K562 (cell line): ENCODE results near the gene ARAF. TPM values are rescaled to one million over a fixed set of nuclear protein-coding genes. Genes with fewer than 3 reads are reported as not detected.

Experiments
- EGR1 ChIP-seq: fragments of 450-650 bp; conservative IDR thresholded peaks from 2 replicates; pipeline ENCODE4 v1.6.1; 2017; ENCODE audit warnings: mild to moderate bottlenecking
- EWSR1 ChIP-seq: fragments of 450-650 bp; IDR thresholded peaks from 2 replicates; pipeline ENCODE4 v1.6.1; 2018; ENCODE audit warnings: borderline replicate concordance, mild to moderate bottlenecking, low read depth, moderate library complexity; ENCODE audit not compliant: partially characterized antibody
- FOS ChIP-seq: IDR thresholded peaks from 3 replicates; pipeline ENCODE4 v1.6.1; 2011; ENCODE audit not compliant: insufficient read length; ENCODE audit errors: extremely low read depth
- FOXA3 ChIP-seq, 2 experiments: fragments of 450-650 bp in 1 of 2; sonication (generic) in 1 of 2; formaldehyde crosslinking; IDR thresholded peaks in 1 of 2; conservative IDR thresholded peaks in 1 of 2; 2 replicates each; pipeline versions ENCODE4 v1.4.0 to v1.8.0; 2020 to 2022; ENCODE audit warnings: mild to moderate bottlenecking in 2 of 2, missing genetic modification reagents in 1 of 2
- FOXK2 ChIP-seq, 2 experiments: fragments of 450-650 bp; IDR thresholded peaks in 1 of 2; conservative IDR thresholded peaks in 1 of 2; 2 replicates each; pipeline ENCODE4 v1.6.1; 2016; ENCODE audit warnings: low read depth in 2 of 2, mild to moderate bottlenecking in 1 of 2
- MAFF ChIP-seq: IDR thresholded peaks from 2 replicates; pipeline ENCODE4 v1.6.1; 2012; ENCODE audit warnings: low read length, improper control_type of control experiment
- RCOR1 ChIP-seq, 2 experiments: IDR thresholded peaks; 2 replicates each; pipeline ENCODE4 v1.6.1; 2012; ENCODE audit warnings: low read depth in 2 of 2, low read length in 2 of 2, borderline replicate concordance in 1 of 2, improper control_type of control experiment in 1 of 2
- SMARCC2 ChIP-seq: fragments of 450-650 bp; IDR thresholded peaks from 2 replicates; pipeline ENCODE4 v1.6.1; 2017; ENCODE audit warnings: antibody characterized with exemption, moderate library complexity, mild to moderate bottlenecking, low read depth
- THAP7 ChIP-seq: fragments of 250-450 bp; sonication (Bioruptor Pico); IDR thresholded peaks from 2 replicates; pipeline ENCODE4 v1.5.0; 2021
- THRAP3 ChIP-seq: fragments of 450-650 bp; IDR thresholded peaks from 2 replicates; pipeline ENCODE4 v1.6.1; 2016; ENCODE audit warnings: mild to moderate bottlenecking, inconsistent platforms, borderline replicate concordance
- YY1 ChIP-seq, 3 experiments: IDR thresholded peaks; 2 replicates each; pipeline ENCODE4 v1.6.1; 2011; ENCODE audit warnings: low read length in 2 of 3, mild to moderate bottlenecking in 2 of 3, moderate library complexity in 2 of 3, borderline replicate concordance in 1 of 3, control low read depth in 1 of 3, low read depth in 1 of 3; ENCODE audit not compliant: insufficient read depth in 3 of 3, insufficient replicate concordance in 2 of 3, control insufficient read depth in 1 of 3, insufficient read length in 1 of 3; ENCODE audit errors: extremely low read depth in 1 of 3
- ZBTB40 ChIP-seq, 2 experiments: fragments of 450-650 bp in 1 of 2; sonication (generic) in 1 of 2; formaldehyde crosslinking in 1 of 2; IDR thresholded peaks; 2 replicates each; pipeline versions ENCODE4 v1.7.1 to v1.9.0; 2016 to 2022; ENCODE audit warnings: inconsistent platforms in 1 of 2, mild to moderate bottlenecking in 1 of 2, missing genetic modification reagents in 1 of 2
- ZNF584 ChIP-seq: fragments of 200-800 bp; sonication (Bioruptor generic); IDR thresholded peaks from 2 replicates; pipeline ENCODE4 v1.6.1; 2016; ENCODE audit warnings: low read depth, mild to moderate bottlenecking, missing genetic modification characterization, missing compliant biosample characterization
- polyA plus RNA-seq, 8 experiments: library from polyadenylated mRNA; depleted of rRNA in 4 of 8; stranded (reverse) in 5 of 8; unstranded in 3 of 8; fragments of >200 nt; fragmentation: Nextera tagmentation in 2 of 8; fragmentation: Illumina TruSeq in 1 of 8; extraction: Ambion mirVana in 2 of 8; extraction: Trizol in 1 of 8; gene quantifications; 2 replicates each; pipeline versions ENCODE4 v1.2.1 to v1.2.3, GENCODE V29; 2011 to 2014; ENCODE audit warnings: inconsistent platforms in 1 of 8, missing spikeins in 1 of 8
- total RNA-seq, 7 experiments: library from RNA; depleted of rRNA in 6 of 7; stranded (reverse); fragments of >200 nt in 6 of 7; fragmentation: Illumina TruSeq in 2 of 7; extraction: Trizol in 2 of 7; gene quantifications; 2 replicates each; pipeline versions ENCODE4 v1.2.1 to v1.2.3, GENCODE V29; 2011 to 2021; ENCODE audit warnings: low replicate concordance in 1 of 7
- TF ChIP-seq, protein P1 (sequence below): fragments of 200-800 bp; sonication (Bioruptor generic); IDR thresholded peaks from 2 replicates; pipeline ENCODE4 v1.6.1; 2017; ENCODE audit warnings: missing genetic modification characterization, missing compliant biosample characterization

ARAF gene
- total and polyA plus RNA-seq, 9 of the 15 experiments (the other 6 are each of a cell fraction or from before 2014, with no cell fraction given): 5.5 to 70.0 (median 29.4) TPM

DNA sequence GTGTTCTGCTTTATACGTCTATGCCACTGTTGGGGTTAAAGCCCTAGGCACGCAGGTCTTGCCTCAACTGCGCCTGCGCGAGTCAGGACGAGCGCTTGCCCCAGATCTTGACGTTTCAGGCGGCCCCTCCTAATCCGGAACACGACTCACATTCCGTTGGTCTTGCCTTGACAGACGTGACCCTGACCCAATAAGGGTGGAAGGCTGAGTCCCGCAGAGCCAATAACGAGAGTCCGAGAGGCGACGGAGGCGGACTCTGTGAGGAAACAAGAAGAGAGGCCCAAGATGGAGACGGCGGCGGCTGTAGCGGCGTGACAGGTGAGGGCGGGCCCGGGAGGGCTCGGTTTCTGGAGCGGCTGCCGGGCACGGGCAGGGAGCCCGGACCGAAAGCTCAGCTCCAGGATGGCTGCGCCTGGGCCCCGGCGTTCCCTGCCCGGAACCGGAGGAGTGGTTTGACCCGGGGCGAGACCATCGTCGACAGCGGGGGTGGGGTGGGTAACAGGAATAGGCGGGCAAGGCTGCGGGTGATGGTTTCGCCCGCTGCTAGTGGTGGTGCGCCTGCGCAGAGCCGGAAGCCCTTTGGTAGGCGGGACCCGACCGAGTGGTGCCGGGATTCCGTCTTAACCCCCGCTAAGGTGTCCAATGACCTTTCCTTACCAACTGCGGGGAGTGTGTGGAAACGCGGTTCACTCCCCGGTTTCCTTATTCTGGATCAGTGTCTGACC, at the start of gene ARAF (continued):
- TF ChIP-seq ZBTB40 (IDR thresholded peaks at IDR 0.05): peak; percentile 61
- no peak for TF ChIP-seq ZBTB40 (CRISPR knock-in tag; IDR thresholded peaks at IDR 0.05)
- TF ChIP-seq MAFF: peak; percentile 37; the same call in 1 of the 2 replicates
- TF ChIP-seq SMARCC2: no peak
- peak; percentile 60 to 88 (median 85) for TF ChIP-seq YY1 (IDR thresholded peaks at IDR 0.05; ENCODE audit: borderline replicate concordance in 1 of 3, control insufficient read depth in 1 of 3, extremely low read depth in 1 of 3, insufficient read depth in 3 of 3, insufficient read length in 1 of 3, insufficient replicate concordance in 2 of 3, low read depth in 1 of 3, low read length in 2 of 3)
- no peak for TF ChIP-seq FOXA3 (CRISPR knock-in tag; conservative IDR thresholded peaks at IDR 0.05 in 1 of 2, IDR thresholded peaks at IDR 0.05 in 1 of 2)
- TF ChIP-seq, protein P1, sequence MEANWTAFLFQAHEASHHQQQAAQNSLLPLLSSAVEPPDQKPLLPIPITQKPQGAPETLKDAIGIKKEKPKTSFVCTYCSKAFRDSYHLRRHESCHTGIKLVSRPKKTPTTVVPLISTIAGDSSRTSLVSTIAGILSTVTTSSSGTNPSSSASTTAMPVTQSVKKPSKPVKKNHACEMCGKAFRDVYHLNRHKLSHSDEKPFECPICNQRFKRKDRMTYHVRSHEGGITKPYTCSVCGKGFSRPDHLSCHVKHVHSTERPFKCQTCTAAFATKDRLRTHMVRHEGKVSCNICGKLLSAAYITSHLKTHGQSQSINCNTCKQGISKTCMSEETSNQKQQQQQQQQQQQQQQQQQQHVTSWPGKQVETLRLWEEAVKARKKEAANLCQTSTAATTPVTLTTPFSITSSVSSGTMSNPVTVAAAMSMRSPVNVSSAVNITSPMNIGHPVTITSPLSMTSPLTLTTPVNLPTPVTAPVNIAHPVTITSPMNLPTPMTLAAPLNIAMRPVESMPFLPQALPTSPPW (CRISPR knock-in tag): peak; percentile 93
- no peak for TF ChIP-seq THAP7 (CRISPR knock-in tag)
- TF ChIP-seq FOS: peak; percentile 98
- no peak for TF ChIP-seq RCOR1 (IDR thresholded peaks at IDR 0.05; ENCODE audit: borderline replicate concordance in 1 of 2, low read depth in 2 of 2, low read length in 2 of 2)
- TF ChIP-seq EGR1: peak; percentile 55; the same call in 1 of the 2 replicates
- TF ChIP-seq ZNF584 (CRISPR knock-in tag): no peak
- peak; percentile 92 to 99 for TF ChIP-seq FOXK2 (conservative IDR thresholded peaks at IDR 0.05 in 1 of 2, IDR thresholded peaks at IDR 0.05 in 1 of 2; ENCODE audit: low read depth in 2 of 2)
- no peak for TF ChIP-seq THRAP3
- TF ChIP-seq EWSR1: no peak
